Fibroblast of mammary gland (primary cell): ENCODE measurements around the gene ADSL.

Source experiments
- DNase-seq: peaks from one replicate; pipeline ENCODE4 v3.0.0-alpha.2; 2010; ENCODE audit warnings: low read depth
- H3K4me3 ChIP-seq: 2 replicates; pipeline ENCODE4 v1.5.1; 2011; ENCODE audit warnings: low read depth, mild to moderate bottlenecking, low read length, moderate library complexity; ENCODE audit not compliant: control insufficient read depth
- CTCF ChIP-seq: conservative IDR thresholded peaks from 2 replicates; pipeline ENCODE4 v1.5.1; 2011; ENCODE audit warnings: low read depth, low read length, inconsistent platforms; ENCODE audit not compliant: control insufficient read depth, insufficient read depth

The ADSL gene

GRCh38 chr22:40364431-40364830 lies 18.1 kb downstream of the ADSL start:
- H3K4me3 ChIP-seq, result no peak overlapping the region
- TF ChIP-seq CTCF, result no peak
- no peak for DNase-seq

- no peak overlapping the region for H3K4me3 ChIP-seq
- DNase-seq, result no peak
- no peak for TF ChIP-seq CTCF
Measured at GRCh38 chr22:40366068-40366467, 19.8 kb downstream of the ADSL start.

GRCh38 chr22:40367342-40367741 lies 21.0 kb downstream of the ADSL start:
- no peak for TF ChIP-seq CTCF
- no peak for DNase-seq
- no peak overlapping the region for H3K4me3 ChIP-seq

- no peak overlapping the region for H3K4me3 ChIP-seq
- DNase-seq, result no peak
- TF ChIP-seq CTCF, result no peak
Measured at GRCh38 chr22:40368016-40368415, 21.7 kb downstream of the ADSL start.

- no peak for TF ChIP-seq CTCF
- H3K4me3 ChIP-seq, result no peak overlapping the region
- DNase-seq, result no peak
Measured at GRCh38 chr22:40368836-40369235, 22.5 kb downstream of the ADSL start.

DNA sequence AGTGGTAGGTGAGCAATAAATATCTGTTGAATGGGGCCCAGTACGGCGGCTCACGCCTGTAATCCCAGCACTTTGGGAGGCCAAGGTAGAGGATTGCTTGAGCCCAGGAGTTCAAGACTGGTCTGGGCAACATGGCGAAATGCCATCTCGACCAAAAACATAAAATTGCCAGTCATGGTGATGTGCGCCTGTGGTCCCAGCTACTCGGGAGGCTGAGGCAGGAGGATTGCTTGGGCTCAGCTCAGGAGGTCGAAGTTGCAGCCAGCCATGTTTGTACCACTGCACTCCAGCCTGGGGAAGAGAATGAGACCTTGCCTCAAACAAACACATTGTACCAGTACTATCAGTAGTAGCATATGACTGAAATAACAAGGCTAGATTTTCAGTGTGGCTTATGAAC lies 28.3 kb downstream of the ADSL start:
- no peak overlapping the region for H3K4me3 ChIP-seq
- no peak for DNase-seq
- no peak for TF ChIP-seq CTCF

- DNase-seq, result no peak
- no peak overlapping the region for H3K4me3 ChIP-seq
- TF ChIP-seq CTCF, result no peak
Measured at GRCh38 chr22:40376149-40376548, 29.8 kb downstream of the ADSL start.
